ENCODE measurements around the gene FAM171A1.
"Not testable (repeated sequence)": the region's sequence is repeated elsewhere in the genome, so short reads cannot be mapped to it uniquely, and the experiment has no call there.

The FAM171A1 gene

GRCh38 chr10:15313047-15313446, 58.0 kb downstream of the FAM171A1 start:
- DNase-seq (ENCODE audit: insufficient read length) (no peak), FAIRE-seq (no peak)
- TF ChIP-seq TAF1 (IDR thresholded peaks at IDR 0.05; ENCODE audit: borderline replicate concordance, low read depth, low read length) (no peak), POLR2A (IDR thresholded peaks at IDR 0.05; ENCODE audit: low read depth, low read length) (no peak), POLR2AphosphoS5 (IDR thresholded peaks at IDR 0.05; ENCODE audit: low read depth, low read length) (no peak)

GRCh38 chr10:15311569-15312280, 59.4 kb downstream of the FAM171A1 start:
- DNase-seq (ENCODE audit: insufficient read length) (no peak), FAIRE-seq (no peak)
- TF ChIP-seq TAF1 (IDR thresholded peaks at IDR 0.05; ENCODE audit: borderline replicate concordance, low read depth, low read length) (no peak), POLR2A (IDR thresholded peaks at IDR 0.05; ENCODE audit: low read depth, low read length) (no peak), POLR2AphosphoS5 (IDR thresholded peaks at IDR 0.05; ENCODE audit: low read depth, low read length) (no peak)

GRCh38 chr10:15310776-15311568, 60.1 kb downstream of the FAM171A1 start:
- DNase-seq (ENCODE audit: insufficient read length) (no peak), FAIRE-seq (no peak)
- no peak for TF ChIP-seq POLR2AphosphoS5 (IDR thresholded peaks at IDR 0.05; ENCODE audit: low read depth, low read length)
- TF ChIP-seq POLR2A (IDR thresholded peaks at IDR 0.05; ENCODE audit: low read depth, low read length) = no peak
- no peak for TF ChIP-seq TAF1 (IDR thresholded peaks at IDR 0.05; ENCODE audit: borderline replicate concordance, low read depth, low read length)

- DNase-seq (ENCODE audit: insufficient read length) (no peak), FAIRE-seq (no peak)
- TF ChIP-seq POLR2A (IDR thresholded peaks at IDR 0.05; ENCODE audit: low read depth, low read length) (no peak), POLR2AphosphoS5 (IDR thresholded peaks at IDR 0.05; ENCODE audit: low read depth, low read length) (no peak), TAF1 (IDR thresholded peaks at IDR 0.05; ENCODE audit: borderline replicate concordance, low read depth, low read length) (no peak)
Measured at GRCh38 chr10:15309221-15309620, 61.9 kb downstream of the FAM171A1 start.

- FAIRE-seq (no peak), DNase-seq (ENCODE audit: insufficient read length) (no peak)
- TF ChIP-seq POLR2A (IDR thresholded peaks at IDR 0.05; ENCODE audit: low read depth, low read length) = no peak
- no peak for TF ChIP-seq POLR2AphosphoS5 (IDR thresholded peaks at IDR 0.05; ENCODE audit: low read depth, low read length)
- no peak for TF ChIP-seq TAF1 (IDR thresholded peaks at IDR 0.05; ENCODE audit: borderline replicate concordance, low read depth, low read length)
Measured at GRCh38 chr10:15306735-15307280, 64.3 kb downstream of the FAM171A1 start.

- DNase-seq (ENCODE audit: insufficient read length) (no peak), FAIRE-seq (no peak)
- TF ChIP-seq POLR2A (IDR thresholded peaks at IDR 0.05; ENCODE audit: low read depth, low read length) (no peak), POLR2AphosphoS5 (IDR thresholded peaks at IDR 0.05; ENCODE audit: low read depth, low read length) (no peak), TAF1 (IDR thresholded peaks at IDR 0.05; ENCODE audit: borderline replicate concordance, low read depth, low read length) (no peak)
Measured at GRCh38 chr10:15305634-15306033, 65.5 kb downstream of the FAM171A1 start.

GRCh38 chr10:15305161-15305560, 65.9 kb downstream of the FAM171A1 start:
- TF ChIP-seq TAF1 (IDR thresholded peaks at IDR 0.05; ENCODE audit: borderline replicate concordance, low read depth, low read length) = no peak
- no peak for TF ChIP-seq POLR2AphosphoS5 (IDR thresholded peaks at IDR 0.05; ENCODE audit: low read depth, low read length)
- TF ChIP-seq POLR2A (IDR thresholded peaks at IDR 0.05; ENCODE audit: low read depth, low read length) = no peak
- FAIRE-seq (no peak), DNase-seq (ENCODE audit: insufficient read length) (no peak)

- not testable (repeated sequence) for DNase-seq (ENCODE audit: insufficient read length); FAIRE-seq
Measured at GRCh38 chr10:15302188-15302956, 68.7 kb downstream of the FAM171A1 start.

- FAIRE-seq (no peak), DNase-seq (ENCODE audit: insufficient read length) (no peak)
- TF ChIP-seq POLR2AphosphoS5 (IDR thresholded peaks at IDR 0.05; ENCODE audit: low read depth, low read length) = no peak
Measured at GRCh38 chr10:15300697-15301096, 70.4 kb downstream of the FAM171A1 start.

GRCh38 chr10:15300145-15300544, 70.9 kb downstream of the FAM171A1 start:
- FAIRE-seq (no peak), DNase-seq (ENCODE audit: insufficient read length) (no peak)
- TF ChIP-seq TAF1 (IDR thresholded peaks at IDR 0.05; ENCODE audit: borderline replicate concordance, low read depth, low read length) = no peak
- no peak for TF ChIP-seq POLR2AphosphoS5 (IDR thresholded peaks at IDR 0.05; ENCODE audit: low read depth, low read length)
- TF ChIP-seq POLR2A (IDR thresholded peaks at IDR 0.05; ENCODE audit: low read depth, low read length) = no peak

- TF ChIP-seq POLR2AphosphoS5 (IDR thresholded peaks at IDR 0.05; ENCODE audit: low read depth, low read length) = no peak
- TF ChIP-seq TAF1 (IDR thresholded peaks at IDR 0.05; ENCODE audit: borderline replicate concordance, low read depth, low read length) = no peak
- TF ChIP-seq POLR2A (IDR thresholded peaks at IDR 0.05; ENCODE audit: low read depth, low read length) = no peak
- DNase-seq (ENCODE audit: insufficient read length) (no peak), FAIRE-seq (no peak)
Measured at GRCh38 chr10:15296701-15297100, 74.4 kb downstream of the FAM171A1 start.

Measured in GM12892 (cell line).